Activated naive CD4-positive, alpha-beta T cell treated with anti-CD3 and anti-CD28 coated beads, Interleukin-2, amount 50 U/mL, for 24 hours (primary cell): Measurements from ENCODE around the gene XPO1.

Experiments
- H3K27ac Mint-ChIP-seq: one replicate; pipeline ENCODE4 v1.8.0; 2021; ENCODE audit warnings: mild to moderate bottlenecking, mixed read lengths
- H3K27me3 Mint-ChIP-seq: one replicate; pipeline ENCODE4 v1.8.0; 2021; ENCODE audit warnings: mixed read lengths
- H3K36me3 Mint-ChIP-seq: one replicate; pipeline ENCODE4 v1.8.0; 2021; ENCODE audit warnings: mixed read lengths
- H3K4me1 Mint-ChIP-seq: one replicate; pipeline ENCODE4 v1.8.0; 2021; ENCODE audit warnings: mixed read lengths
- H3K4me3 Mint-ChIP-seq: one replicate; pipeline ENCODE4 v1.8.0; 2021; ENCODE audit warnings: mild to moderate bottlenecking, mixed read lengths
- H3K9me3 Mint-ChIP-seq: one replicate; pipeline ENCODE4 v1.8.0; 2021; ENCODE audit warnings: mixed read lengths

XPO1 gene

DNA sequence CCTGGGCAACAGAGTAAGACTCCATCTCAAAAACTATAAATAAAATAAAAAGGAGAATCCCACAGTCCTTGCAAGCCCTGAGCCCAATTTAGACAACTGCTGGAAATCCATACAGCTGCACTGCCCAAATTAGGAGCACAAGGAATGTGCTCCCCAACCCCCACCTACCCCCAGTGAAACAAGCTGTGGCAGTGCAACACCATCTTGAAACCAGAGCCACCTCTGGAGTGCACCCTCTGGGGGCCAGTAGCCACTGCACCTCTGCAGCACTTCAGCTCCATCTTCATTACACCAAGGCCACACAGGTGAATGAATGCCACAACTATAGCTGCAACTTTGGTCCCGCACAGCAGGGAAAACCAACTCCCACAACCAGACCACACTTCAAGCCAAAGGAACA lies 104.5 kb downstream of the XPO1 start:
- peaks cover 61% of the 10 kb centered on the region for H3K4me1 Mint-ChIP-seq

GRCh38 chr2:61432990-61433389 lies 105.2 kb downstream of the XPO1 start:
- no peaks in the 10 kb centered on the region for H3K9me3 Mint-ChIP-seq
- no peaks in the 10 kb centered on the region for H3K27me3 Mint-ChIP-seq
- H3K27ac Mint-ChIP-seq: peak overlapping the region; percentile 3
- peak overlapping the region; percentile 0 for H3K4me3 Mint-ChIP-seq
- H3K4me1 Mint-ChIP-seq: peaks cover 63% of the 10 kb centered on the region
- peaks cover 13% of the 10 kb centered on the region for H3K36me3 Mint-ChIP-seq

More for the DNA sequence above, 104.5 kb downstream of the XPO1 start:
- no peaks in the 10 kb centered on the region for H3K27me3 Mint-ChIP-seq
- no peak overlapping the region for H3K27ac Mint-ChIP-seq
- H3K9me3 Mint-ChIP-seq: no peaks in the 10 kb centered on the region
- peak overlapping the region; percentile 19 for H3K4me3 Mint-ChIP-seq
- peaks cover 17% of the 10 kb centered on the region for H3K36me3 Mint-ChIP-seq

DNA sequence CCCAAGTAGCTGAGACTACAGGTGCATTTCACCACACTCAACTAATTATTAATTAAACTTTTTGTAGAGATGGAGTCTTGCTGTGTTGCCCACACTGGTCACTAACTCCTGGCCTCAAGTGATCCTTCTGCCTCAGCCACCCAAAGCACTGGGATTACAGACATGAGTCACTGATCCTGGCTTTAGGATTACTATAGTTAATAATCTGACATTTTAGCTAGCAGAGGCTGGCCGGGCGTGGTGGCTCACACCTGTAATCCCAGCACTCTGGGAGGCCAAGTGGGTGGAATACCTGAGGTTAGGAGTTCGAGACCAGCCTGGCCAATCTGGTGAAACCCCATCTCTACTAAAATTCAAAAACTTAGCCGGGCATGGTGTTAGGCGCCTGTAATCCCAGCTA lies 106.8 kb downstream of the XPO1 start:
- Mint-ChIP-seq H3K4me1 (peaks cover 61% of the 10 kb centered on the region), H3K9me3 (no peaks in the 10 kb centered on the region), H3K27ac (no peak overlapping the region)

More for the DNA sequence above, 106.8 kb downstream of the XPO1 start:
- H3K4me3 Mint-ChIP-seq: no peak overlapping the region
- H3K27me3 Mint-ChIP-seq: no peaks in the 10 kb centered on the region
- peaks cover 5% of the 10 kb centered on the region for H3K36me3 Mint-ChIP-seq
